Renal cortex interstitium (tissue), 11 donors: Measurements from ENCODE around the gene NACA2. TPM values are rescaled to one million over a fixed set of nuclear protein-coding genes. Genes with fewer than 3 reads are reported as not detected.
A peak's percentile ranks its signal among the peaks of the same experiment; 100 is the strongest.
"Not testable (repeated sequence)": the region's sequence is repeated elsewhere in the genome, so short reads cannot be mapped to it uniquely, and the experiment has no call there.

Source experiments
- DNase-seq, 11 donors: peaks; one replicate each; pipeline ENCODE4 v3.0.0-alpha.2; 2013; ENCODE audit warnings: low read depth in 9 of 11, low spot score in 4 of 11; ENCODE audit errors: extremely low read depth in 1 of 11
- polyA plus RNA-seq, 3 donors: library from polyadenylated mRNA; unstranded; fragments of 120-200 nt; gene quantifications; one replicate each; pipeline ENCODE4 v1.2.1, GENCODE V29; 2013; ENCODE audit not compliant: insufficient read length in 3 of 3

Gene NACA2
- polyA plus RNA-seq, 3 donors = 1.7 to 2.9 (median 2.4) TPM

GRCh38 chr17:61562287-61562686 is 28.7 kb downstream of the NACA2 start:
- DNase-seq = no peak

GRCh38 chr17:61561354-61561753 is 29.7 kb downstream of the NACA2 start:
- DNase-seq = no peak

DNA sequence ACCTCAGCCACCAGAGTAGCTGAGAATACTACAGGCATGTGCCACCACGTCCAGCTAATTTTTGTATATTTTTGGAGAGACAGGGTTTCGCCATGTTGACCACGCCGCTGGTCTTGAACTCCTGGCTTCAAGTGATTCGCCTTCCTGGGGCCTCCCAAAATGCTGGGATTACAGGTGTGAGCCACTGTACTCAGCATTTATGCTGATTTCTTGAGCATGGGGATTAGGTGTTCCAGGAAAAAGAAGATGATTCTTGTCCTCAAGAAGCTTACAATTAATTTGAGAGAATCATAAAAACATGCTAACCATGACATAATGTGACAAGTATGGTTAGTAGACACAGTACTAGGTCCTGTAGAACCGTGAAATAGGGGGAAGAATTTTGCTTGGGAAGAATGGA is 30.9 kb downstream of the NACA2 start:
- no peak for DNase-seq

DNA sequence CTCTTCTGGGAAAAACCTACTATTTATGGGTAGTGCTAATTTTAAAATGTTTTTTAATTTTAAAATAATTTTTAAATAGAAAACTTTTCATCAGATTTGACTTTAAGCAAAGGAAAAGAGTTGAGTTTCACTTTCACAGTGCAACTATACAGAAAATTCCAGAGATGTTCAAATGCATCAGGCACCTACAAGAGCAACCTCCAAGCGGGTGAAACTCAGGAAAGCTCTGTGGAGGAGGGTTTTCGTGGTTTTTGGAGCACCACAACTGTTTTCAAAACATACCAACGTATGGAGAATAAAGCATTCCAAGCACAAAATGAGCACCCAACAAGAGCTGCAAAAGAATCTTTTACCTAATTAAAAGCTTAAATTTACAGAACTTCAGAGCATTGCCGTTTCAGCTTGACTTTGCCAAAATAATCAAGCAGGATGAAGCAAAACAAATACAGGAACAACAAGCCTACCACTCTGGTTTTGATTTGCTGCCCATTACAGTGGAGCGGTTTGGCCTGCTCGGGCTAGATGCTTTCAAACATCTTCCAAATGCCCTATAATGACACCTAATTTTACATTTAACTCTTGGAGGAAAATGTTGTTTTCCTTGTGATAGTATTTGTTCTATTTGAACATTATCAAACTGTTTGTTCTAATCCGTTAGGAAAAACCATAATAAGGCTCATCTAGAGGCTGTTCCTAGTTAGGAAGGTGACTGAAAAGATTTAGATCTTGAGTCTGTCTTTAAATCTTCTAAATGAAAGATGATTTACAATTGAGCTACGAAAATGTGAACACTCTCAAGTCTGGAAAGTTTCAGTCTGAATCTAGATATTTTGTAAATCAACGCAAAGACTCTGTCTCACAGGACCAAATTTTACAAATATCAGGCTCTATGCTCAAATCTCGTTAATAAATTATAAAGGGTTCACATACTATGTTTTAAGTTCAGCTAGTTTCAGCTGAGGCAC is 34.5 kb downstream of the NACA2 start:
- no peak for DNase-seq

- DNase-seq = no peak
These were observed 35.9 kb downstream of the NACA2 start for GRCh38 chr17:61555127-61555566.

DNA sequence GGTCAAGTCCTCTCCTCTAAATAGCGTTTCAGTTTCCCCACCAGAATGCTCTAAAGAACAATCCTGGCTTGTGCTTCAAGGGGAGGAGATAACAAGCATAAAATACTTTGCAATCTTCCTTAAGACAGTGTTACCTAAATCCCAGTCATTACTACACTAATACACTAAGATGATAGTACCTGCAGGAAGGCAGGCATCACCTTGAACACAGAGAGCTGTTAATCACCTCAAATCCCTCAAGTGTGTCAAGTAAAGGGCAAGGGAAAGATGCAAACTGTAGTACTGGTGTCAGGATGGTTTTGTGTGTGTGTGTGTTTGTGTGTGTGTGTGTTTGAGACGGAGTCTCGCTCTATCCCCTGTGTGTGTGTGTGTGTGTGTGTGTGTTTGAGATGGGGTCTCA is 36.8 kb downstream of the NACA2 start:
- no peak for DNase-seq

GRCh38 chr17:61552560-61552959 is 38.5 kb downstream of the NACA2 start:
- DNase-seq = not testable (repeated sequence)

GRCh38 chr17:61551255-61551742 is 39.7 kb downstream of the NACA2 start:
- peak in 8 of 11 donors; percentile 12 to 55 (median 31) for DNase-seq

GRCh38 chr17:61547113-61547512 is 43.9 kb downstream of the NACA2 start:
- no peak for DNase-seq

DNA sequence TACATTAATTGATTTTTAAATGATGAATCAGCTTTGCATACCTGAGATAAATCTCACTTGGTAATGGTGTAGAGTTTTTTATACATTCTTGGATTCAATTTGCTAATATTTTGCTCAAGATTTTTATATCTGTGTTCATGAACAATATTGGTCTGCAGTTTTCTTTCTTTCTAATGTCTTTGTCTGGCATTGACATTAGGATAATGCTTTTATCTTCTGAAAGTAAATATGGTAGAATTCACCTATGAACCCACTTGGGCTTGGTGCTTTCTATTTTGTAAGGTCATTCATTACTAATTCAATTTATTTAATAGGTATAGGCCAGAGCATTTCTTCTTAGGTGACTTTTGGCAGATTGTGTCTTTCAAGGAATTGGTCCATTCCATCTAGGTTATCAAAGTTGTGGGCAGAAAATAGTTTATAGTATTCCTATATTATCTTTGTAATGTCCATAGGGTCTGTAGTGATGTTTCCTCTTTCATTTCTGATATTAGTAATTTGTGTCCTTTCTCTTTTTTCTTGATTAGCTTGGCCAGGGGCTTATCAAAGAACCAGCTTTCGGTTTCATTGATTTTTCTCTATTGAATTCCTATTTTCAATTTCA is 45.6 kb downstream of the NACA2 start:
- DNase-seq = no peak

- no peak for DNase-seq
These were observed 47.1 kb downstream of the NACA2 start for GRCh38 chr17:61543786-61544415.

DNA sequence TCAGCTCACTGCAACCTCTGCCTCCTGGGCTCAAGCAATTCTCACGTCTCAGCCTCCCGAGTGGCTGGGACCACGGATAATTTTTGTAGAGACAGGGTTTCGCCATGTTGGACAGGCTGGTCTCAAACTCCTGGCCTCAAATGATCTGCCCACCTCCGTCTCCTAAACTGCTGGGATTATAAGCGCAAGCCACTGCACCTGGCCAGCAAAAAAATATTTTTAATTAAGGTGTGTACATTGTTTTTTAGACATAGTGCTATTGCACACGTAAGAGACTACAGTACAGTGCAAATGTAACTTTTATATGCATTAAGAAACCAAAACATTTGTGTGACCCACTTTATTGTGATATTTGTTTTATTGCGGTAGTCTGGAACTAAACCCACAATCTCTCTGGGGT is 49.0 kb downstream of the NACA2 start:
- no peak for DNase-seq

DNA sequence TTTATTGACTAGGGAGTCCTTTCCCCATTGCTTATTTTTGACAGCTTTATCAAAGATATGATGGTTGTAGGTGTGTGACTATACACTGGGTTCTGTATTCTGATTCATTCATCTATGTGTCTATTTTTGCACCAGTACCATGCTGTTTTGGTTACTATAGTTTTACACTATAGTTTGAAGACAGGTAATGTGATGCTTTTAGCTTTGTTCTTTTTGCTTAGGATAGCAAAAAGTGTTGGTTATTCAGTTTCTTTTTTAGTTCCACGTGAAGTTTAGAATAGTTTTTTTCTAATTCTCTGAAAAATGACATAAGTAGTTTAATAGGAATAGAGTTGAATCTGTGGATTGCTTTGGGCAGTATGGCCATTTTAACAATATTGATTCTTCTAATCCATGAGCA is 50.1 kb downstream of the NACA2 start:
- DNase-seq = no peak

Other genes starting within 250 kb of the NACA2 start
- 100 to 1,000 TPM in 1 of 3 donors, 10 to 100 TPM in 2; 57.3 to 112 (median 99.3) TPM for gene TBX2, start 191.4 kb downstream of the NACA2 start, polyA plus RNA-seq
- gene TBX4, start 138.8 kb downstream of the NACA2 start, polyA plus RNA-seq = under 1 TPM; 0.11 to 0.39 (median 0.29) TPM